ENCODE results near the gene CALHM3. TPM values are rescaled to one million over a fixed set of nuclear protein-coding genes. Genes with fewer than 3 reads are reported as not detected.
A peak's percentile ranks its signal among the peaks of the same experiment; 100 is the strongest.

CALHM3 gene
- total RNA-seq, 1 donor from 2014 or later, result not detected

DNA sequence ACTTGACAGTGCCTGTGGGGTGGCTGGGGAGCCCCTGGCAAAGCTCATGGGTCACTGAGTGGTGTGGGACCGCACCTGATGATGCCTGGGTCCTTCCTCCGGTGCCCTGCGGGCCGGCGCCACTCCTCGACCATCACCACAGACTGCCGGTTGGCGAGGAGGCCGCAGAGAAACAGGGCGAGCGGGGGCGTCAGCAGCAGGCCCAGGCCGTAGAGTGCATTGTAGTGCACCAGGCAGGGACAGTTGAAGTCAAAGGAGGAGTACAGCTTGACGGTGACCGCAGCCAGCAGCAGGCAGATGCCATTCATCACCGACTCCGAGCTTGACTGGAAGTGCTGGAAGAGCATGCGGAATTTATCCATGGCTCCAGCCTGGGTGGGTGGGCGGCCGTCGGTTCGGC, 369 bp downstream of the CALHM3 start:
- Histone ChIP-seq H3K36me3 (ENCODE audit: control insufficient read depth, insufficient read depth, low read length) (no peaks in the 10 kb centered on the region), H3K27me3 (ENCODE audit: control insufficient read depth, insufficient read depth, low read length) (no peaks in the 10 kb centered on the region), H3K4me3 (ENCODE audit: low read depth, low read length) (no peak overlapping the region)
- no peak for DNase-seq (ENCODE audit: low read depth)
- TF ChIP-seq, protein P1, sequence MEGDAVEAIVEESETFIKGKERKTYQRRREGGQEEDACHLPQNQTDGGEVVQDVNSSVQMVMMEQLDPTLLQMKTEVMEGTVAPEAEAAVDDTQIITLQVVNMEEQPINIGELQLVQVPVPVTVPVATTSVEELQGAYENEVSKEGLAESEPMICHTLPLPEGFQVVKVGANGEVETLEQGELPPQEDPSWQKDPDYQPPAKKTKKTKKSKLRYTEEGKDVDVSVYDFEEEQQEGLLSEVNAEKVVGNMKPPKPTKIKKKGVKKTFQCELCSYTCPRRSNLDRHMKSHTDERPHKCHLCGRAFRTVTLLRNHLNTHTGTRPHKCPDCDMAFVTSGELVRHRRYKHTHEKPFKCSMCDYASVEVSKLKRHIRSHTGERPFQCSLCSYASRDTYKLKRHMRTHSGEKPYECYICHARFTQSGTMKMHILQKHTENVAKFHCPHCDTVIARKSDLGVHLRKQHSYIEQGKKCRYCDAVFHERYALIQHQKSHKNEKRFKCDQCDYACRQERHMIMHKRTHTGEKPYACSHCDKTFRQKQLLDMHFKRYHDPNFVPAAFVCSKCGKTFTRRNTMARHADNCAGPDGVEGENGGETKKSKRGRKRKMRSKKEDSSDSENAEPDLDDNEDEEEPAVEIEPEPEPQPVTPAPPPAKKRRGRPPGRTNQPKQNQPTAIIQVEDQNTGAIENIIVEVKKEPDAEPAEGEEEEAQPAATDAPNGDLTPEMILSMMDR (IDR thresholded peaks at IDR 0.05; ENCODE audit: insufficient read depth, low read length, poor library complexity, severe bottlenecking), result no peak

DNA sequence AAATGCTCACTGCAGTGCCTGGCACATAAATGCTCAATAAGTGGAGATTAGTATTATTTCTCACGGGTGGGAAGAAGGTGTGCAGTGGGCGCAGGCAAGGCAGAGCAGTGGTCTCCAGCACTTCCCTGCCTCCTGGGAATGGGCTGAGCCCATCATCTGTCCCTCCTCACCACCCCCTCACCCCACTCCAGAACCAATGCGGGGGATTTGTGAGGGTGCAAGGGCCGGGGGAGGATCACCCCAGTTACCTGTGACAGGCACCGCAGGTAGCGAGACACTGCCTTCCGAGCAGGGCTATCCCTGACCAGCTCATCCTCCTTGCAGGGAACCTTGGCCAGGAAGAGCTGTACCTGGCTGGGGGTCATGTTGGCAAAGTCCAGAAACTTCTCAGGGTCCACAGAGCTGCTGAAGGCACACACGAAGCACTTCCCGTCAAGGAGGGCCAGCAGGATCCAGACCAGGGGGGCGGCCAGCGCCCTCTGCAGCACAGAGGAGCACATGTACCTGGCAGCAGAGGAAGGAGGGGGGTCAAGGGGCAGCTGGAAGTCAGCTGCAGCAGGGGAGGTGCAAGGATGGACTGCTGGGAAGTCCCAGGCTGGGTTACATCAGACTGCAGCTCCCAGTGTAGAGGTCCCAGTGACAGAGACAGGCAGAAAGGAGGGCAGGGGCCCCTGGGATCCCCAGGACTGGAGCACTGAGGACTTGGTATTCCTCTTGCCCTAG, 2.8 kb downstream of the CALHM3 start:
- H3K27me3 ChIP-seq (ENCODE audit: control insufficient read depth, insufficient read depth, low read length), result peaks cover 4% of the 10 kb centered on the region
- no peak overlapping the region for H3K4me3 ChIP-seq (ENCODE audit: low read depth, low read length)
- no peaks in the 10 kb centered on the region for H3K36me3 ChIP-seq (ENCODE audit: control insufficient read depth, insufficient read depth, low read length)
- TF ChIP-seq, protein P1 (IDR thresholded peaks at IDR 0.05; ENCODE audit: insufficient read depth, low read length, poor library complexity, severe bottlenecking), result peak; percentile 41
- DNase-seq (ENCODE audit: low read depth), result no peak

DNA sequence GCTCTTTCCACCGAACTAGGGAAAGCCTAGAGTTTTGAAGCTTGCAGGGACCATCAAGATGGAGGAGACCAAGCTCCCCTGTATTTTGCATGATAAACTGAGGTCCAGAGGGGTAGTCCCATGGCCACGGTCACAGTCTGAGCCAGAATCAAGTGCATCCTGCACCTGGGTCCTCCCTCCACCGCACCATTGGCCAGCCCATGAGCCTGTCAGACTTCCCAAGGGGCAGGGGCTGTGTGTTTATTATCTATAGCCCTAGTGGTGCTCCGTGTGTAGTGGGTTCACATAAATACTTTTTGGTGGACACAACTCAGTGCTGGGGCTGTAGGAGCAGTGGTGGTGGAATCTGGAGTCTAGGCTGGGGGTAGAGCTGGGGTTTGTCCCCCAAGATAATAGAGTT, 3.6 kb downstream of the CALHM3 start:
- Histone ChIP-seq H3K27me3 (ENCODE audit: control insufficient read depth, insufficient read depth, low read length) (peaks cover 4% of the 10 kb centered on the region), H3K36me3 (ENCODE audit: control insufficient read depth, insufficient read depth, low read length) (no peaks in the 10 kb centered on the region), H3K4me3 (ENCODE audit: low read depth, low read length) (no peak overlapping the region)
- TF ChIP-seq, protein P1 (IDR thresholded peaks at IDR 0.05; ENCODE audit: insufficient read depth, low read length, poor library complexity, severe bottlenecking), result no peak
- no peak for DNase-seq (ENCODE audit: low read depth)

DNA sequence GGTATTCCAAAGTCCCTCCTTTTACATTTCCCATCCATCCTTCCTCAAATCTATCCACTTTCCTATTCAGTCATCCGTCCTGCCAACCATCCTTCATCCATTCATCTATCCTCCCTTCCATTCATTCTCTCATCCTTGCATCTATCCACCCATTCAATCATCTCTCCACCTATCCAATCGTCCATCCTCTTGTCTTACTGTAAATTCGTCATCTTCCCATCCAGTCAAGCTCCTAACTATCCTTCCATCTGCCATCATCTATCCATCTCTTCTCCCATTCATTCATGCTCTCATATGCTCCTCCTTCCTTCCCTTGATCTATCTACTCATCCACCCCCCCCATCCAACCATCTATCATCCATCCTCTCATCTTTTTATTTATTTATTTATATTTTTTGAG, 5.0 kb downstream of the CALHM3 start:
- Histone ChIP-seq H3K36me3 (ENCODE audit: control insufficient read depth, insufficient read depth, low read length) (no peaks in the 10 kb centered on the region), H3K27me3 (ENCODE audit: control insufficient read depth, insufficient read depth, low read length) (peaks cover 4% of the 10 kb centered on the region), H3K4me3 (ENCODE audit: low read depth, low read length) (no peak overlapping the region)
- DNase-seq (ENCODE audit: low read depth), result no peak
- TF ChIP-seq, protein P1 (IDR thresholded peaks at IDR 0.05; ENCODE audit: insufficient read depth, low read length, poor library complexity, severe bottlenecking), result no peak

DNA sequence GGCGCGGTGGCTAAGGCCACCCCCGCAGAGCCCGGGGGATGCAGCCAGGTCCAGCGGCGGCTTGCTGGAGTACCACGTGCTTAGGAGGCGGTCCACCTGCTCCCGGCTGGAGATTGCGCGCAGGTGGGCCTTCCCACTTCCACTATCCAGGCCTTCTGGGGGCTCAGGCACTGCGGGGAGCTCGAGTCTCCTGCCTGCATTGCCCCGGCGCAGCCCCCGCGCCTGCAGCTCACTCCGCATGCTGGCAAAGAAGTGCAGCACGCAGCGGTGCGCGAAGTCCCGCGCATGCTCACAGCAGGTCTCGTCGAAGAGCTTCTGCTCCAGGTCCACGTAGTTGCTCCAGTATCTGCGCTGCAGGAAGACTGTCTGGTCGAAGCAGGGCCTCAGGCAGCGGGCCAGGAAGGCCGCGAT, 5.8 kb downstream of the CALHM3 start:
- H3K4me3 ChIP-seq (ENCODE audit: low read depth, low read length), result no peak overlapping the region

More for the DNA sequence above, 5.8 kb downstream of the CALHM3 start:
- Histone ChIP-seq H3K27me3 (ENCODE audit: control insufficient read depth, insufficient read depth, low read length) (peaks cover 4% of the 10 kb centered on the region), H3K36me3 (ENCODE audit: control insufficient read depth, insufficient read depth, low read length) (no peaks in the 10 kb centered on the region)
- TF ChIP-seq, protein P1 (IDR thresholded peaks at IDR 0.05; ENCODE audit: insufficient read depth, low read length, poor library complexity, severe bottlenecking), result no peak
- no peak for DNase-seq (ENCODE audit: low read depth)

All from kidney epithelial cell (primary cell).